Measurements from ENCODE around the gene TRIM71. TPM values are rescaled to one million over a fixed set of nuclear protein-coding genes. Genes with fewer than 3 reads are reported as not detected.
A peak's percentile ranks its signal among the peaks of the same experiment; 100 is the strongest.

Gene TRIM71
- total RNA-seq, 1 donor from 2014 or later = 2.5 TPM

DNA sequence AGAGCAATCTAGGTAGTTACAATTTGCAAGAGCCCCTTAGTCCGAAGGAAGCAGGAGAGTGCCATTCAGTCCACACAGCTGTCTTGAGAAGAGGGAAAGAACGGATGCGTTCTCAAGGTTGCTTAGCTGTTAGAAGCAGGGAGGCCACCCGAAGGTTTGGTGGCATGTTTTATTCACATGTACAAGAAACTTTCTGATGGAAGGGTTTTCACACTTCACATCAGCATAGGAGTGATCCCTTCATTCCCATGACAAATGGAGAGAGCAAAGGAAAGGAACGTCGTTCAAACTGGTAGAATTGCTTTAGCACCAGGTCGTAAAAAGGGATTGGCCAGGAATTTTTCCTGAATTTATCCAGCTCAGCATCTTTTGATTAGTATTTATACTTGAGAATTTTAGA, 53.5 kb downstream of the TRIM71 start:
- TF ChIP-seq, protein P1, sequence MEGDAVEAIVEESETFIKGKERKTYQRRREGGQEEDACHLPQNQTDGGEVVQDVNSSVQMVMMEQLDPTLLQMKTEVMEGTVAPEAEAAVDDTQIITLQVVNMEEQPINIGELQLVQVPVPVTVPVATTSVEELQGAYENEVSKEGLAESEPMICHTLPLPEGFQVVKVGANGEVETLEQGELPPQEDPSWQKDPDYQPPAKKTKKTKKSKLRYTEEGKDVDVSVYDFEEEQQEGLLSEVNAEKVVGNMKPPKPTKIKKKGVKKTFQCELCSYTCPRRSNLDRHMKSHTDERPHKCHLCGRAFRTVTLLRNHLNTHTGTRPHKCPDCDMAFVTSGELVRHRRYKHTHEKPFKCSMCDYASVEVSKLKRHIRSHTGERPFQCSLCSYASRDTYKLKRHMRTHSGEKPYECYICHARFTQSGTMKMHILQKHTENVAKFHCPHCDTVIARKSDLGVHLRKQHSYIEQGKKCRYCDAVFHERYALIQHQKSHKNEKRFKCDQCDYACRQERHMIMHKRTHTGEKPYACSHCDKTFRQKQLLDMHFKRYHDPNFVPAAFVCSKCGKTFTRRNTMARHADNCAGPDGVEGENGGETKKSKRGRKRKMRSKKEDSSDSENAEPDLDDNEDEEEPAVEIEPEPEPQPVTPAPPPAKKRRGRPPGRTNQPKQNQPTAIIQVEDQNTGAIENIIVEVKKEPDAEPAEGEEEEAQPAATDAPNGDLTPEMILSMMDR (IDR thresholded peaks at IDR 0.05) = no peak
- no peak for DNase-seq
- intact Hi-C loops (cut with DNase I) = no loop called here
- no peaks in the 10 kb centered on the region for H3K9me3 ChIP-seq
- no peaks in the 10 kb centered on the region for H3K36me3 ChIP-seq
- no peak for ATAC-seq
- H3K4me1 ChIP-seq = peaks cover 27% of the 10 kb centered on the region
- no peaks in the 10 kb centered on the region for H3K27me3 ChIP-seq (ENCODE audit: low read depth)
- no peak overlapping the region for H3K27ac ChIP-seq
- H3K4me3 ChIP-seq = no peak overlapping the region

DNA sequence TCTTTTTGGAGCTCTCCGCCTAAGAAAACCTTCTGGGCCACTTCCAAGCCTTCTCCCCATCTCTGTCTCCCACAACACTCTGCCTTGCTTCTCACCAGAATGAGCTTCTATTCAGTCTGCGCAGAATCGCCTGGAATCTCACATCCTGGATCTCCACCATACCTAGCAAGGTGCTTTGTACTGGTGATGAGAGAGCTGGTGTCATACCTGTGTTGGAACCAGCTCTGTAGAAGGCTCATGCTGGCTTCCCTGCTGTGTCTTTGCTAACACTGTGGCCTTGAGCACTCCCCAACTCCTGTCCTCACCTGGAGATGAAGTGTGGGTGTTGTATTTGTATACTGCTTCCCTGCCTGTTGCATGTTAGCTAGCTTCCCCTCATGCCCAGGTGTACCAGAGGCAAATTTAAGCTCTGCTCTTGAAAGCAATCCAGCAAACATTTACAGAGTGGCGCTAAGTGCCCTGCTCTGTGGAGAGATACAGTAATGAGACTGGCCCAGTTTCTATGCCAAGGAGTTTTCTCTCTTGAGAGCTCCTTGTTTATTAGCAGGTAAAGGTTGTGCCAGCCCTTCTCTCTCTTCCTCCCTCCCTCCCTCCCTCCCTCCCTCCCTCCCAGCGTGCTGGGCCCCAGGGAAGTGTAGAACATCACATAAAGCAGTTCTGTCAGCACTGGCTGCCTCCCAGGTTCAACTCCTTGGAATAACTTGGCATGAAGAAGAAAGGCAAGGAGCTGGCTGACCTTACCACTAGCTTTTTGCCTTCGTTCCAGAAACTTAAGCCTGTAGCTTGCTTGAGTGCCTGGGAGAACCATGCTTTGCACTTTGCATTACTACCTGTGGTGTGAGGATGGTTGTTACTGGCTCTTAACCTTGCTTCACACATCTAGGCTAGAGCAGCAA, 54.9 kb downstream of the TRIM71 start:
- DNase-seq = peak; percentile 81
- peak overlapping the region; percentile 59 for H3K27ac ChIP-seq
- H3K9me3 ChIP-seq = no peaks in the 10 kb centered on the region
- H3K4me3 ChIP-seq = no peak overlapping the region
- TF ChIP-seq, protein P1 (IDR thresholded peaks at IDR 0.05) = no peak
- peak; percentile 93 to 96 for ATAC-seq
- H3K27me3 ChIP-seq (ENCODE audit: low read depth) = no peaks in the 10 kb centered on the region
- peaks cover 27% of the 10 kb centered on the region for H3K4me1 ChIP-seq
- H3K36me3 ChIP-seq = no peaks in the 10 kb centered on the region
- intact Hi-C loops (cut with DNase I) = no loop called here

DNA sequence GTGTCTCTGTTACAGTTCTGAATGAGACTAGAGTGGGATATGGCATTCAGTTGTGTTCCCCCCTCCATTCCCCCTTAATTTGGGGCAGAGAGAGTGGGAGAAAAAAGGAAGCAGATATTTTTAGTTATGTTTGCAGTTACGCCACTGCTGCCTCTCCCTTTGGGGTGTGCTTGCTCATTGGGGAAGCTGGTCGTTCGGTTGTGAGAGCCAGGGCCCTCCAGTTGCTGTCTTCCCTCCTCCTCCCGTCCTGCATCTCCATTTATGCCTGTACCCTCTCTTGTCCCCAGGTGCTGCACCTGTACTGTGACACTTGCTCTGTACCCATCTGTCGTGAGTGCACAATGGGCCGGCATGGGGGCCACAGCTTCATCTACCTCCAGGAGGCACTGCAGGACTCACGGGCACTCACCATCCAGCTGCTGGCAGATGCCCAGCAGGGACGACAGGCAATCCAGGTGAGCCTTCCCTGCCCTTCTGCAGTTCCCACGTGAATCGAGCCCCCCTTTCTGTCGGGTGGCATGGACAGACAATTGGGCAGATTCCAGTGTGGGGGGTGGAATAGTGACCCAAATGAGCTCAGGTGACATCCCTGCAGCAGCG, 55.8 kb downstream of the TRIM71 start:
- H3K4me1 ChIP-seq = peaks cover 27% of the 10 kb centered on the region
- H3K4me3 ChIP-seq = no peak overlapping the region
- H3K27me3 ChIP-seq (ENCODE audit: low read depth) = no peaks in the 10 kb centered on the region
- TF ChIP-seq, protein P1 (IDR thresholded peaks at IDR 0.05) = no peak
- no peaks in the 10 kb centered on the region for H3K9me3 ChIP-seq
- peak; percentile 59 for DNase-seq
- ATAC-seq = peak; percentile 6 to 27
- intact Hi-C loops (cut with DNase I) = no loop called here
- H3K27ac ChIP-seq = peak overlapping the region; percentile 18
- H3K36me3 ChIP-seq = no peaks in the 10 kb centered on the region

DNA sequence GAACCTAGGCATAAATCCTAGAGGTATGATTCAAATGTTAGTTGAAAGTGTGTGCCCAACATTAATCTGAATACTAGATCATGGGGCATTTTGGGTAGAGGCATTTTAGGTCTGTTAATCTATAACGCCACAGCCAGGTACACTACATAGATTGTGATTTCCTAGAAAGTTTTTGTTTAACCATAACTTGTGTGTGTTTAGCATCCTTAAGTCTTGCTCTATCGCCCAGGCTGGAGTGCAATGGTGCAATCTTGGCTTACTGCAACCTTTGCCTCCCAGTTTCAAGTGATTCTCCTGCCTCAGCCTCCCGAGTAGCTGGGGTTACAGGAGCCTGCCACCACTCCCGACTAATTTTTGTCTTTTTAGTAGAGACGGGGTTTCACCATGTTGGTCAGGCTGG, 59.1 kb downstream of the TRIM71 start:
- Histone ChIP-seq H3K36me3 (no peaks in the 10 kb centered on the region), H3K27ac (no peak overlapping the region), H3K4me1 (peaks cover 20% of the 10 kb centered on the region), H3K27me3 (ENCODE audit: low read depth) (no peaks in the 10 kb centered on the region), H3K9me3 (no peaks in the 10 kb centered on the region), H3K4me3 (no peak overlapping the region)
- ATAC-seq (no peak), DNase-seq (no peak)
- TF ChIP-seq, protein P1 (IDR thresholded peaks at IDR 0.05) = no peak
- intact Hi-C loops (cut with DNase I) = no loop called here

DNA sequence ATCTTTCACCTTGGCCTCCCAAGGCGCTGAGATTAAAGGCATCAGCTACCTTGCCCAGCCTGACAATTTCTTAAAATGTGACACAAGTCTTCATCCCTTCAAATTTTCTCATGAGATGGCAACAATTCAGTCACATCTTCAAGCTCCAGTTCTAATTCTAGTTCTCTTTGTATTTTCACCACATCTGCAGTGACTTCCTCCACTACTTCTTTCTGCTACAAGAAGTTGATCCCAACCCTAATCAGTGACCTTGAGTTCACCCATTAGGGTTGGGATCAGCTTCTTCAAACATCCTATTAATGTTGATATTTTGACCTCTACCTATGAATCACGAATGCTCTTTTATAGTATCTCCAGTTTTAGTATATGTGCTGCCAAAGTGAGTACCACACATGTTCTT, 59.8 kb downstream of the TRIM71 start:
- ATAC-seq (no peak), DNase-seq (no peak)
- TF ChIP-seq, protein P1 (IDR thresholded peaks at IDR 0.05) = no peak
- no peaks in the 10 kb centered on the region for H3K36me3 ChIP-seq
- intact Hi-C loops (cut with DNase I) = no loop called here
- no peak overlapping the region for H3K4me3 ChIP-seq
- H3K27ac ChIP-seq = no peak overlapping the region
- no peaks in the 10 kb centered on the region for H3K27me3 ChIP-seq (ENCODE audit: low read depth)
- no peaks in the 10 kb centered on the region for H3K9me3 ChIP-seq
- H3K4me1 ChIP-seq = peaks cover 13% of the 10 kb centered on the region

Data from lower lobe of right lung (tissue), 2 donors.